ENCODE results near the gene LPP. TPM values are rescaled to one million over a fixed set of nuclear protein-coding genes. Genes with fewer than 3 reads are reported as not detected.

LPP gene
- total RNA-seq, 1 donor from 2014 or later, result 1,791 TPM

GRCh38 chr3:188491276-188491687 is 337.3 kb downstream of the LPP start:
- no peak overlapping the region for H3K4me3 ChIP-seq
- no peak for DNase-seq (ENCODE audit: low spot score in 2 of 2)
- peaks cover 0 to 19% of the 10 kb centered on the region in 2 donors for H3K4me1 ChIP-seq
- no peaks in the 10 kb centered on the region for H3K27me3 ChIP-seq
- H3K27ac ChIP-seq, result peak overlapping the region in 1 of 2 donors; percentile 46
- intact Hi-C loops (cut with DNase I), result no loop called here
- H3K9me3 ChIP-seq, result no peaks in the 10 kb centered on the region
- no peak for TF ChIP-seq CTCF (IDR thresholded peaks at IDR 0.05)
- peaks cover 5 to 8% of the 10 kb centered on the region in 2 donors for H3K36me3 ChIP-seq

- Histone ChIP-seq H3K9me3 (no peaks in the 10 kb centered on the region), H3K27me3 (no peaks in the 10 kb centered on the region), H3K27ac (no peak overlapping the region), H3K4me3 (no peak overlapping the region), H3K4me1 (peaks cover 0 to 15% of the 10 kb centered on the region in 2 donors), H3K36me3 (peaks cover 1 to 5% of the 10 kb centered on the region in 2 donors)
- TF ChIP-seq CTCF (IDR thresholded peaks at IDR 0.05), result no peak
- DNase-seq (ENCODE audit: low spot score in 2 of 2), result no peak
- intact Hi-C loops (cut with DNase I), result no loop called here
Observed at GRCh38 chr3:188496390-188496789, 342.4 kb downstream of the LPP start.

GRCh38 chr3:188497021-188497420 is 343.1 kb downstream of the LPP start:
- Histone ChIP-seq H3K4me3 (no peak overlapping the region), H3K27me3 (no peaks in the 10 kb centered on the region), H3K4me1 (peaks cover 0 to 9% of the 10 kb centered on the region in 2 donors), H3K9me3 (no peaks in the 10 kb centered on the region), H3K27ac (no peak overlapping the region), H3K36me3 (peaks cover 0 to 5% of the 10 kb centered on the region in 2 donors)
- no peak for TF ChIP-seq CTCF (IDR thresholded peaks at IDR 0.05)
- DNase-seq (ENCODE audit: low spot score in 2 of 2), result no peak
- intact Hi-C loops (cut with DNase I), result no loop called here

- Histone ChIP-seq H3K27me3 (no peaks in the 10 kb centered on the region), H3K27ac (no peak overlapping the region), H3K4me3 (no peak overlapping the region), H3K36me3 (peaks cover 0 to 4% of the 10 kb centered on the region in 2 donors), H3K9me3 (peaks cover 8 to 20% of the 10 kb centered on the region in 2 donors), H3K4me1 (peaks cover 4 to 13% of the 10 kb centered on the region in 2 donors)
- intact Hi-C loops (cut with DNase I), result no loop called here
- no peak for DNase-seq (ENCODE audit: low spot score in 2 of 2)
- TF ChIP-seq CTCF (IDR thresholded peaks at IDR 0.05), result no peak
Observed at GRCh38 chr3:188503647-188504046, 349.7 kb downstream of the LPP start.

- no peak overlapping the region for H3K27ac ChIP-seq
- H3K27me3 ChIP-seq, result no peaks in the 10 kb centered on the region
- no peak for TF ChIP-seq CTCF (IDR thresholded peaks at IDR 0.05)
- H3K36me3 ChIP-seq, result peaks cover 0 to 4% of the 10 kb centered on the region in 2 donors
- H3K4me1 ChIP-seq, result peaks cover 4 to 21% of the 10 kb centered on the region in 2 donors
- peaks cover 8 to 20% of the 10 kb centered on the region in 2 donors for H3K9me3 ChIP-seq
- intact Hi-C loops (cut with DNase I), result no loop called here
- no peak overlapping the region for H3K4me3 ChIP-seq
- no peak for DNase-seq (ENCODE audit: low spot score in 2 of 2)
Observed at GRCh38 chr3:188505151-188505550, 351.2 kb downstream of the LPP start.

GRCh38 chr3:188505911-188506310 is 352.0 kb downstream of the LPP start:
- peaks cover 4 to 27% of the 10 kb centered on the region in 2 donors for H3K4me1 ChIP-seq
- no peak for TF ChIP-seq CTCF (IDR thresholded peaks at IDR 0.05)
- no peak overlapping the region for H3K27ac ChIP-seq

More at GRCh38 chr3:188505911-188506310, 352.0 kb downstream of the LPP start:
- Histone ChIP-seq H3K36me3 (peaks cover 0 to 4% of the 10 kb centered on the region in 2 donors), H3K27me3 (no peaks in the 10 kb centered on the region), H3K4me3 (no peak overlapping the region), H3K9me3 (peaks cover 8 to 20% of the 10 kb centered on the region in 2 donors)
- intact Hi-C loops (cut with DNase I), result loop anchor here (2.0 kb wide), 1 partner anchor 17 kb away; no protein-coding TSS in a partner anchor
- no peak for DNase-seq (ENCODE audit: low spot score in 2 of 2)
